ENCODE data around the gene ZNF787.

The ZNF787 gene

DNA sequence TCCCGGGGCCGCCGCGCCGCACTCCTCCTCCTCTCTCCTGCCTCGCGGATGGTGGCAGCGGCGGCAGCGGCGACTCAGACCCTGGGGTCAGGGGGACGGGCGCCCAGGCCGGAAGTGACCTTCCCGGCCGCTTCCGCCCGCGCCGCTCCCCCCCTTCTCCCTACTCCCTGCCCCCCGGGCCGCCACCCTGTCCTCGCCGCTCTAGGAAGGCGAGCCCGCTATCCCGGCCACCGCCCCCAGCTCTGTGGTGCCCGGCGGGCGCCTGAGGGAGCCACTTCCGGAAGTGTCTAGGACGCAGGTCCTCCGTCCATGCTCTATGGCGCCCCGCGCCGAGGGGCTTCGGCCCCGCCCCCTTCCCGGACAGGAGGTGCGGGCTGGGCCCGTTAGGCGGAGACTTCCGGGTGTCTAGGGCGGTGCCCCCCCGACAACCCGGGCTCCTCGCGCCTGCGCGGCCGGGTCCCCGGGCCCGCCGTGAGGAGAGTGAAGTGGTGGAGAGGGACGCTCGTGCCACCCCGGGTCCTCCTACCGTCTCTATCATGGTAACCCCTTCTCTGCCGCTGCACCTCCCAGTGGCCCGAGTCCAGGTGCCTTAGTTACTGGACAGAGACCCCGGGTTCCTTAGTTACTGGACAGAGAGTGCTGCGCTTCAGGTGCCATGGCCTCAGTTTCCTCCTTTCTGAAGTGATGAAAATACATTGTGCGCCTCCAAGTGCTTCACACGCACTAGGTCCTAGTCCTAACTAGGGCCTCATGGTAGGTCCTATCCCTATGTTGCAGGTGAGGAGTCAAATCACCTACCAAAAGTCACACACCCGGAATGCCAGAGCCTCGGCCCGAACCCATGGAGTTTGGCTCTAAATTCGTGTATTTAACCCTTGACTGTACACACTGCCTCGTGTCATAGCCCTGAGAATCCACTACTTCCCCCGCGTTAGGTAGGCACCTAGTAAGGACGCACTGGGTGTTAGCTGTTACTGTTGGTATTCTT lies at the start of gene ZNF787:
Gene ZNF787 (minus strand): TSS at position 116 of the 988 bp plus-strand sequence. CDS start 18,078 bp downstream, outside the sequence.
- Histone ChIP-seq H3K9me3 (no peaks in the 10 kb centered on the region), H3K4me3 (ENCODE audit: low read depth in 1 of 2, low read length in 1 of 2) (peak within 1 kb of the TSS; percentile 63 to 87), H3K36me3 (no peaks in the 10 kb centered on the region), H3K4me1 (ENCODE audit: control insufficient read depth in 1 of 2, insufficient read depth in 1 of 2, low read depth in 1 of 2, low read length in 1 of 2) (peaks cover 45 to 48% of the 10 kb centered on the region in 2 experiments), H3K27me3 (no peaks in the 10 kb centered on the region), H3K27ac (peak within 1 kb of the TSS; percentile 99)
- peak; percentile 43 for TF ChIP-seq CTCF (IDR thresholded peaks at IDR 0.05)

- H3K36me3 ChIP-seq: no peaks in the 10 kb centered on the region
- H3K4me1 ChIP-seq (ENCODE audit: control insufficient read depth in 1 of 2, insufficient read depth in 1 of 2, low read depth in 1 of 2, low read length in 1 of 2): peaks cover 8 to 14% of the 10 kb centered on the region in 2 experiments
- no peaks in the 10 kb centered on the region for H3K9me3 ChIP-seq
- H3K27me3 ChIP-seq: peaks cover 13% of the 10 kb centered on the region
- no peak for TF ChIP-seq CTCF (IDR thresholded peaks at IDR 0.05)
- H3K4me3 ChIP-seq (ENCODE audit: low read depth in 1 of 2, low read length in 1 of 2): no peak overlapping the region
- H3K27ac ChIP-seq: no peak overlapping the region
Measured at GRCh38 chr19:56170261-56170660, 49.2 kb upstream of the ZNF787 start.

- TF ChIP-seq CTCF (IDR thresholded peaks at IDR 0.05): no peak
- H3K27me3 ChIP-seq: peaks cover 36% of the 10 kb centered on the region
- no peaks in the 10 kb centered on the region for H3K36me3 ChIP-seq
- no peak overlapping the region for H3K27ac ChIP-seq
- peaks cover 4 to 6% of the 10 kb centered on the region in 2 experiments for H3K4me1 ChIP-seq (ENCODE audit: control insufficient read depth in 1 of 2, insufficient read depth in 1 of 2, low read depth in 1 of 2, low read length in 1 of 2)
- no peak overlapping the region for H3K4me3 ChIP-seq (ENCODE audit: low read depth in 1 of 2, low read length in 1 of 2)
- H3K9me3 ChIP-seq: no peaks in the 10 kb centered on the region
Measured at GRCh38 chr19:56167064-56167578, 46.0 kb upstream of the ZNF787 start.

GRCh38 chr19:56163097-56163496 lies 42.0 kb upstream of the ZNF787 start:
- Histone ChIP-seq H3K9me3 (no peaks in the 10 kb centered on the region), H3K4me1 (ENCODE audit: control insufficient read depth in 1 of 2, insufficient read depth in 1 of 2, low read depth in 1 of 2, low read length in 1 of 2) (no peaks in the 10 kb centered on the region), H3K4me3 (ENCODE audit: low read depth in 1 of 2, low read length in 1 of 2) (no peak overlapping the region), H3K27me3 (peaks cover 29% of the 10 kb centered on the region), H3K36me3 (peaks cover 16% of the 10 kb centered on the region), H3K27ac (no peak overlapping the region)
- no peak for TF ChIP-seq CTCF (IDR thresholded peaks at IDR 0.05)

- no peak for TF ChIP-seq CTCF (IDR thresholded peaks at IDR 0.05)
- H3K27me3 ChIP-seq: peaks cover 24% of the 10 kb centered on the region
- no peak overlapping the region for H3K4me3 ChIP-seq (ENCODE audit: low read depth in 1 of 2, low read length in 1 of 2)
- no peak overlapping the region for H3K27ac ChIP-seq
- H3K36me3 ChIP-seq: peaks cover 16% of the 10 kb centered on the region
- H3K4me1 ChIP-seq (ENCODE audit: control insufficient read depth in 1 of 2, insufficient read depth in 1 of 2, low read depth in 1 of 2, low read length in 1 of 2): no peaks in the 10 kb centered on the region
- no peaks in the 10 kb centered on the region for H3K9me3 ChIP-seq
Measured at GRCh38 chr19:56162258-56162657, 41.2 kb upstream of the ZNF787 start.

All from neutrophil (primary cell).